Stimulated activated CD4-positive, alpha-beta T cell treated with anti-CD3 and anti-CD28 coated beads, TNF-alpha, amount 100 ng/mL, for 24 hours (primary cell): Measurements from ENCODE around the gene CCNB2.

ENCODE experiments used
- DNase-seq, 3 experiments: peaks; one replicate each; pipeline ENCODE4 v3.0.0-alpha.2; 2020; ENCODE audit warnings: low read depth in 3 of 3

Gene CCNB2

GRCh38 chr15:59166601-59167265, 61.8 kb downstream of the CCNB2 start:
- no peak for DNase-seq

GRCh38 chr15:59168536-59168935, 63.6 kb downstream of the CCNB2 start:
- no peak for DNase-seq

DNA sequence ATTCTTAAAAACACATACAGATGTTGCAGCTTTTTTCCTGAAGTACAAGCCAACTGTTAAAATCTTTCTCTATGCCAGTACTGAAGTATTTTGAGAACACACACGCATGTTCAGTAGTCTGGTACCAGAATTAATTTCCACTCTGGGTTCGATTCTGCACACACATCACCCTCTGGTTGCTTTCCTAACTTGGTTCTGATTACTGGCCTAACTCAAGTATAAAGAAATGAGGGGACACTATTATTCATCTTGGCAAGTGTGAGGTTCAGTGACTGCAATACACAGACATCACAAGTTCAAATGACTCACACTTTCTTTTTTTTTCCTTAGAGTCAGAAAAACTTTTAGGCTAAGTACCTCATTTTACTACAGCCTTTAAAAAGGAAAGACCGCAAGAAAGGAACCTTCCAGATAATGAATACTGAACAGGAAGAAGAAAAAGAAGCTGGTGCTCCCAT, 64.3 kb downstream of the CCNB2 start:
- DNase-seq = no peak

DNA sequence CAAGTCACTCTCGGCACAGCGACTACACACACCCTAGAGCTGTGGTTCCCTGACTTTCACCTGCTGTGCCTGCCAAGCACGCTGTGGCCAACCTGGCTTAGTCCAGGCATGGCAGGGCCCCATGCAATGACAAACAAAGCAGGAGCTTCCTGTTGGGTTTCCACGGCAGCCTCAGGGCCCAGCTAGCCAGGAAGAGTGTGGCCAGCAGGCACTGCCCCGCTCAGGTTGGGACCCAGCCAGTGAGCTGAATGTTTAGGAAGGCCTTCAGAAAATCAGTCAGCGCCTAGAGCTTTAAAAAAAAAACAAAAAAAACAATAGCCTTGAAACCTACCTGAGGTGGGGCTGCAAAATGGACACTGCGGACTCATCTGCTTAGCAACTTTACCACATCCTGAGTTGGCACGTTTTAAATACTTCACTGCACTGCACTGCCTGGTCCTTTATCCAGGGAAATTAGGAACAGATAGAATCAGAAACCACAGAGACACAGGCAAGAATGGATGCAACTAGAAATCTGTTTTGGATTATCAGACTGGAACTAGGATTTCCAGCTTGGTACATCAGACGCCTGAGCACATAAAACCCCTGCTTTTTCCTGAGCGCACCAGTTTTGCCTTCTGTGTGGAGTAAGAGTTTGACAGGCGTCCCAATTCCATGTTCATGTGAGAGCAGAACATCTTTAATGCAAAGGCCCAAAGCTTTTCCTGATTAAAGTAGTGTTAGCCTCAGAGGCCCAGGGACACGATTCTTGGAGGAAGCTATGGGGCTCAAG, 65.5 kb downstream of the CCNB2 start:
- no peak for DNase-seq

DNA sequence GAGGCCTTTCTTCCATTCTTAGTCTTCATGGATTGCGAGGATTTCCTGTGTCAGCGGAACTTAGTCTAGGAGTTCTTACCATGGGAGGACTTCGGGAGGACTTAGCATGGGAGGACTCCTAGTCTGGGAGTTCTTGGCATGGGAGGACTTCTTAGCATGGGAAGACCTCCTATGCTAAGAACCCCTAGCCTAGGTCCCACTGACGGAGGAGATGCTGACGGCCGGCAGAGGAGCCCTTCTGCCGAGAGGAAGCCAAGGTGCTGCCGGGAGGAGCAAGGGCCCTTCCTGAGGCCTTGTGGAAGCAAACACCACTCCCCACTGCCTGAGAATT, 66.1 kb downstream of the CCNB2 start:
- DNase-seq = no peak

GRCh38 chr15:59172289-59172901, 67.4 kb downstream of the CCNB2 start:
- no peak for DNase-seq

- DNase-seq = no peak
These were observed 68.2 kb downstream of the CCNB2 start for GRCh38 chr15:59173194-59173593.

- DNase-seq = no peak
These were observed 69.3 kb downstream of the CCNB2 start for GRCh38 chr15:59174151-59174834.
